Trophoblast cell (in vitro differentiated cells and primary cell): ENCODE measurements around the gene TNFRSF9.

Experiments
- DNase-seq, 2 donors: peaks; one replicate each; pipeline ENCODE4 v3.0.0-alpha.2; 2016
- H2AFZ ChIP-seq: 2 replicates; pipeline ENCODE4 v1.6.1; 2013; ENCODE audit warnings: low read length, moderate library complexity, mild to moderate bottlenecking; ENCODE audit not compliant: insufficient read depth, poor library complexity
- H2AK5ac ChIP-seq: 2 replicates; pipeline ENCODE4 v1.6.1; 2013; ENCODE audit warnings: mild to moderate bottlenecking, low read length
- H2BK120ac ChIP-seq: 2 replicates; pipeline ENCODE4 v1.6.1; 2013; ENCODE audit warnings: low read length, mild to moderate bottlenecking, moderate library complexity; ENCODE audit not compliant: insufficient read depth, poor library complexity
- H2BK12ac ChIP-seq: 2 replicates; pipeline ENCODE4 v1.6.1; 2013; ENCODE audit warnings: mild to moderate bottlenecking, low read length, moderate library complexity
- H2BK5ac ChIP-seq: 2 replicates; pipeline ENCODE4 v1.6.1; 2013; ENCODE audit warnings: low read length, low read depth, moderate library complexity, mild to moderate bottlenecking; ENCODE audit not compliant: poor library complexity
- H3K14ac ChIP-seq: 2 replicates; pipeline ENCODE4 v1.6.1; 2013; ENCODE audit warnings: mild to moderate bottlenecking, low read length
- H3K18ac ChIP-seq: 2 replicates; pipeline ENCODE4 v1.6.1; 2013; ENCODE audit warnings: mild to moderate bottlenecking, low read length
- H3K23ac ChIP-seq: 2 replicates; pipeline ENCODE4 v1.6.1; 2013; ENCODE audit warnings: low read length
- H3K27ac ChIP-seq: 2 replicates; pipeline ENCODE4 v1.5.1; 2013; ENCODE audit warnings: low read depth, mild to moderate bottlenecking, inconsistent platforms, low read length, moderate library complexity
- H3K27me3 ChIP-seq: 2 replicates; pipeline ENCODE4 v1.6.1; 2013; ENCODE audit warnings: inconsistent platforms, mild to moderate bottlenecking, low read length, moderate library complexity; ENCODE audit not compliant: insufficient read depth
- H3K36me3 ChIP-seq, 2 experiments: 1 replicate in 1 of 2; 2 replicates in 1 of 2; pipeline ENCODE4 v1.6.1; 2013; ENCODE audit warnings: low read length in 2 of 2, mild to moderate bottlenecking in 2 of 2, moderate library complexity in 1 of 2; ENCODE audit not compliant: insufficient read depth in 2 of 2, control insufficient read depth in 1 of 2
- H3K4ac ChIP-seq: 2 replicates; pipeline ENCODE4 v1.6.1; 2013; ENCODE audit warnings: low read depth, mild to moderate bottlenecking, low read length, moderate library complexity
- H3K4me1 ChIP-seq, 2 experiments: 1 replicate in 1 of 2; 2 replicates in 1 of 2; pipeline ENCODE4 v1.6.1; 2013; ENCODE audit warnings: low read length in 2 of 2, mild to moderate bottlenecking in 2 of 2, moderate library complexity in 1 of 2; ENCODE audit not compliant: insufficient read depth in 2 of 2, control insufficient read depth in 1 of 2
- H3K4me2 ChIP-seq: 2 replicates; pipeline ENCODE4 v1.6.1; 2013; ENCODE audit warnings: inconsistent platforms, mild to moderate bottlenecking, low read length, moderate library complexity
- H3K4me3 ChIP-seq: 2 replicates; pipeline ENCODE4 v1.5.1; 2013; ENCODE audit warnings: mild to moderate bottlenecking, low read depth, low read length, inconsistent platforms
- H3K79me1 ChIP-seq: one replicate; pipeline ENCODE4 v1.6.1; 2013; ENCODE audit warnings: low read length
- H3K79me2 ChIP-seq: 2 replicates; pipeline ENCODE4 v1.6.1; 2013; ENCODE audit warnings: low read length, mild to moderate bottlenecking; ENCODE audit not compliant: control insufficient read depth, insufficient read depth, poor library complexity
- H3K9ac ChIP-seq: 2 replicates; pipeline ENCODE4 v1.6.1; 2013; ENCODE audit warnings: mild to moderate bottlenecking, low read length
- H3K9me3 ChIP-seq: 2 replicates; pipeline ENCODE4 v1.6.1; 2013; ENCODE audit warnings: low read depth, mild to moderate bottlenecking, control low read depth, inconsistent platforms, low read length; ENCODE audit not compliant: insufficient read depth
- H4K12ac ChIP-seq: 2 replicates; pipeline ENCODE4 v1.6.1; 2013; ENCODE audit warnings: low read depth, mild to moderate bottlenecking, low read length, moderate library complexity
- H4K8ac ChIP-seq: 2 replicates; pipeline ENCODE4 v1.6.1; 2013; ENCODE audit warnings: low read depth, mild to moderate bottlenecking, low read length, moderate library complexity
- H4K91ac ChIP-seq: one replicate; pipeline ENCODE4 v1.6.1; 2013; ENCODE audit warnings: low read depth, mild to moderate bottlenecking, low read length, moderate library complexity
- WGBS: extraction: QIAGEN DNeasy Blood & Tissue Kit; methylation state at CpG from one replicate; pipeline ENCODE4 v1.1.7; 2013; ENCODE audit warnings: missing lambda C conversion rate; ENCODE audit not compliant: insufficient read length, insufficient coverage; ENCODE audit errors: extremely low coverage; 5-methylcytosine and 5-hydroxymethylcytosine counted together

TNFRSF9 gene

GRCh38 chr1:7975212-7975865 is 34.7 kb upstream of the TNFRSF9 start:
- Histone ChIP-seq H3K36me3 (peaks cover 29 to 38% of the 10 kb centered on the region in 2 experiments), H4K91ac (no peak overlapping the region), H3K4ac (no peak overlapping the region), H3K9ac (no peak overlapping the region), H2BK12ac (no peak overlapping the region), H3K14ac (no peak overlapping the region), H3K79me2 (no peaks in the 10 kb centered on the region), H4K8ac (no peak overlapping the region), H2BK120ac (no peak overlapping the region), H3K27ac (no peak overlapping the region), H2AK5ac (no peak overlapping the region), H3K4me3 (no peak overlapping the region), H3K9me3 (no peaks in the 10 kb centered on the region), H3K18ac (no peak overlapping the region), H3K4me1 (peaks cover 0 to 3% of the 10 kb centered on the region in 2 experiments), H2AFZ (no peak overlapping the region), H3K27me3 (no peaks in the 10 kb centered on the region), H3K23ac (no peak overlapping the region), H2BK5ac (no peak overlapping the region), H3K4me2 (no peak overlapping the region), H4K12ac (no peak overlapping the region), H3K79me1 (no peaks in the 10 kb centered on the region)
- WGBS = no CpG with 5 or more reads among the region's 8 CpGs
- DNase-seq = peak; percentile 73 to 89

GRCh38 chr1:7973086-7973485 is 32.4 kb upstream of the TNFRSF9 start:
- Histone ChIP-seq H3K79me1 (no peaks in the 10 kb centered on the region), H3K4ac (no peak overlapping the region), H3K27ac (no peak overlapping the region), H4K8ac (no peak overlapping the region), H4K91ac (no peak overlapping the region), H2BK5ac (no peak overlapping the region), H3K4me2 (no peak overlapping the region), H2BK12ac (no peak overlapping the region), H3K23ac (no peak overlapping the region), H2AFZ (no peak overlapping the region), H3K27me3 (no peaks in the 10 kb centered on the region), H2AK5ac (no peak overlapping the region), H3K4me1 (peaks cover 0 to 3% of the 10 kb centered on the region in 2 experiments), H3K9ac (no peak overlapping the region), H3K18ac (no peak overlapping the region), H2BK120ac (no peak overlapping the region), H3K9me3 (no peaks in the 10 kb centered on the region), H3K4me3 (no peak overlapping the region), H3K14ac (no peak overlapping the region), H4K12ac (no peak overlapping the region), H3K36me3 (peaks cover 28 to 35% of the 10 kb centered on the region in 2 experiments), H3K79me2 (no peaks in the 10 kb centered on the region)
- DNase-seq = peak in 1 of 2 donors; percentile 26
- no CpG with 5 or more reads among the region's 2 CpGs for WGBS

- Histone ChIP-seq H3K79me2 (no peaks in the 10 kb centered on the region), H3K9ac (no peak overlapping the region), H3K36me3 (peaks cover 32 to 36% of the 10 kb centered on the region in 2 experiments), H4K91ac (no peak overlapping the region), H3K4me3 (no peak overlapping the region), H2AFZ (no peak overlapping the region), H3K27me3 (no peaks in the 10 kb centered on the region), H2BK120ac (no peak overlapping the region), H3K14ac (no peak overlapping the region), H4K8ac (no peak overlapping the region), H3K79me1 (no peaks in the 10 kb centered on the region), H3K23ac (no peak overlapping the region), H3K27ac (no peak overlapping the region), H3K18ac (no peak overlapping the region), H3K4ac (no peak overlapping the region), H3K4me2 (no peak overlapping the region), H2BK12ac (no peak overlapping the region), H3K4me1 (peaks cover 0 to 3% of the 10 kb centered on the region in 2 experiments), H2AK5ac (no peak overlapping the region), H4K12ac (no peak overlapping the region), H2BK5ac (no peak overlapping the region), H3K9me3 (no peaks in the 10 kb centered on the region)
- WGBS = no CpG with 5 or more reads among the region's 5 CpGs
- DNase-seq = no peak
Measured at GRCh38 chr1:7972285-7972684, 31.6 kb upstream of the TNFRSF9 start.

GRCh38 chr1:7971024-7971423 is 30.4 kb upstream of the TNFRSF9 start:
- H2BK120ac ChIP-seq = no peak overlapping the region

More at GRCh38 chr1:7971024-7971423, 30.4 kb upstream of the TNFRSF9 start:
- Histone ChIP-seq H3K9me3 (no peaks in the 10 kb centered on the region), H3K23ac (no peak overlapping the region), H2AFZ (no peak overlapping the region), H4K12ac (no peak overlapping the region), H2BK5ac (no peak overlapping the region), H2BK12ac (no peak overlapping the region), H3K4me3 (no peak overlapping the region), H3K4ac (no peak overlapping the region), H3K27me3 (no peaks in the 10 kb centered on the region), H3K27ac (no peak overlapping the region), H3K79me1 (no peaks in the 10 kb centered on the region), H3K9ac (no peak overlapping the region), H3K36me3 (peaks cover 37 to 40% of the 10 kb centered on the region in 2 experiments), H3K14ac (no peak overlapping the region), H3K18ac (no peak overlapping the region), H3K4me2 (no peak overlapping the region), H3K79me2 (no peaks in the 10 kb centered on the region), H3K4me1 (peaks cover 0 to 3% of the 10 kb centered on the region in 2 experiments), H2AK5ac (no peak overlapping the region), H4K8ac (no peak overlapping the region), H4K91ac (no peak overlapping the region)
- DNase-seq = no peak
- WGBS = no CpG with 5 or more reads among the region's 6 CpGs
